ENCODE data around the gene MTMR2.
"Not testable (repeated sequence)": the region's sequence is repeated elsewhere in the genome, so short reads cannot be mapped to it uniquely, and the experiment has no call there.

Gene MTMR2

GRCh38 chr11:95816037-95816436, 107.9 kb downstream of the MTMR2 start:
- DNase-seq (ENCODE audit: low read depth in 3 of 3) = no peak

DNA sequence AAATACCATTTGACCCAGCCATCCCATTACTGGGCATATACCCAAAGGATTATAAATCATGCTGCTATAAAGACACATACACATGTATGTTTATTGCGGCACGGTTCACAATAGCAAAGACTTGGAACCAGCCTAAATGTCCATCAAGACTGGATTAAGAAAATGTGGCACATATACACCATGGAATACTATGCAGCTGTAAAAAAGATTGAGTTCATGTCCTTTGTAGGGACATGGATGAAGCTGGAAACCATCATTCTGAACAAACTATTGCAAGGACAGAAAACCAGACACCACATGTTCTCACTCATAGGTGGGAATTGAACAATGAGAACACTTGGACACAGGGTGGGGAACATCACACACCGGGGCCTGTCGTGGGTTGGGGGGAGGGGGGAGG, 112.9 kb downstream of the MTMR2 start:
- not testable (repeated sequence) for DNase-seq (ENCODE audit: low read depth in 3 of 3)

DNA sequence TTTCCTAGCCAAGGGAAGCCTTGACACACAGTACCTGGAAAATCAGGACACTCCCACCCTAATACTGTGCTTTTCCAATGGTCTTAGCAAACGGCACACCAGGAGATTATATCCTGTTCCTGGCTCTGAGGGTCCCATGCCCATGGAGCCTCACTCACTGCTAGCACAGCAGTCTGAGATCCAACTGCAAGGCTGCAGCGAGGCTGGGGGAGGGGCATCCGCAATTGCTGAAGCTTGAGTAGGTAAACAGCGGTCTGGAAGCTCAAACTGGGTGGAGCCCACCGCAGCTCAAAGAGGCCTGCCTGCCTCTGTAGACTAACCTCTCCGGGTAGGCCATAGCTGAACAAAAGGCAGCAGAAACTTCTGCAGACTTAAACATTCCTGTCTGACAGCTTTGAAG, 117.4 kb downstream of the MTMR2 start:
- not testable (repeated sequence) for DNase-seq (ENCODE audit: low read depth in 3 of 3)

DNA sequence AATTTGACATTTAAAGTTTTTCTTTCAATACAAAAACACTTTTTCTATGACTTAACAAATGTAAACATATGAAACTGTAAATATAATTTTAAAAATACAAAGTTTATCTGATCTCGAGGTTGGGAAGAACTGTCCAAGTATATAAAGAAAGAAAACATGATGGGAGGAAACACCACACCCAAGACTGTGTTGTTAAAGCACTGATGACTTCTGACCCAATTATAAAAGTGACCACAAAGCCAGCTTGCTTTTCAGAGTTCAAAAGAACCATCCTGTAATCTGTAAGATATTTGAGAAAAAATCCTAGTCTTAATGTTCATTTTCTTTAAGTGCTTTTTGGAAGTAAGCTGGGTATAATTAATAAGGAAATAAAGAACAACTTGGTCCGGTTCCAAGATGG, 118.0 kb downstream of the MTMR2 start:
- DNase-seq (ENCODE audit: low read depth in 3 of 3) = no peak

DNA sequence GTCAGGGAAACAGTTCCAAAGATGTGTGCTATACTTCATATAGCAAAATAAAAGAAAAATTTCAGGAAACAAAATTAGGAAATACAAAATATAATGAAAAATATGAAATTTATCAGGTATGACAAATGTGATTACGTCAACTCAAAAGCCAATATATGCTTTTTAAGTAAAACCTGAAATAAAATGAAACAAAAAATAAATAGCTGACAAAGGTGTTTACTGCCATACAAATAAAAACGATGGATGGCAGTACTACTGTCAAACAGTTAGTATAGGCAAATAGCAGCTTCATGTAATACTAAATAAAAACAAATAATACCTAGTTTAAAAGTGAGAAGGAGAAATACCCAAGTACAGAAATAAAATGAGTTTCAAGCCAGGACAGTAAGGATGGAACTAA, 119.9 kb downstream of the MTMR2 start:
- no peak for DNase-seq (ENCODE audit: low read depth in 3 of 3)

DNA sequence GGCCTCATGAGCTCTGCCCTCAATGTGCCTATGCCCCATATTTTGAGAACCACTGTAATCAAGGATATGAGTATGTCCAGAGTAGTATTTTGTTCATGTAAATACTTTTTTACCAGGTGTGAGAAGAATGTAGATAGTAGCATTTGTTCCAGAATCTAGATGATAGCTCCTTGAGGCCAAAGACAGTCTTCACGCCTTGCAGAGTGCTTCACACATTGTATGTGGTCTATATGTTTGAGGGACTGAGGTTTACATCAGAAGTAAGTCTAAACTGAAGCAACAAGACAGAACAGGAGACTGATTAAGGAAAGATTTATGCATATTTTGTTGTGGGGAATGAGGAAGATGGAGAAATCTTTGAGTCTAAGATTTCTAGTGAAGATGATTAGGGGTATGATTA, 121.1 kb downstream of the MTMR2 start:
- no peak for DNase-seq (ENCODE audit: low read depth in 3 of 3)

GRCh38 chr11:95800438-95800837, 123.5 kb downstream of the MTMR2 start:
- DNase-seq (ENCODE audit: low read depth in 3 of 3) = no peak

DNA sequence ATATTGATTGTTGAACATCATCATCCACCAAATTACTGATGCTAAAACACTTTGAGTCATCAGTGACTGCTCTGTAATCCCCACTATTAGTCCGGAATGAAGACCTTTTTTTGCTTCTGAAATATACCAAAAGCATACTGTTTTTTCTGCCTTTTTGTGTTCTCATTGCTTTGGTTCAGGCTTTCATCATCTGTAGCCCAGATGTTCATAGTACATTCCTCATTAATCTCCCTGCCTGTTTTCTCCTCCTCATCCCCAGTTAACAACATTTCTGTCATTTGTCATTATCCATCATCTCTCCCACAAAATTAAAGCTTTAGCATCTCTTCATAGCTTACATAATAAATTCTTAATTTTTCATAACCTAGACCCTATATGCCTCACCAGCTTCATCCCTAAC, 124.4 kb downstream of the MTMR2 start:
- no peak for DNase-seq (ENCODE audit: low read depth in 3 of 3)

DNA sequence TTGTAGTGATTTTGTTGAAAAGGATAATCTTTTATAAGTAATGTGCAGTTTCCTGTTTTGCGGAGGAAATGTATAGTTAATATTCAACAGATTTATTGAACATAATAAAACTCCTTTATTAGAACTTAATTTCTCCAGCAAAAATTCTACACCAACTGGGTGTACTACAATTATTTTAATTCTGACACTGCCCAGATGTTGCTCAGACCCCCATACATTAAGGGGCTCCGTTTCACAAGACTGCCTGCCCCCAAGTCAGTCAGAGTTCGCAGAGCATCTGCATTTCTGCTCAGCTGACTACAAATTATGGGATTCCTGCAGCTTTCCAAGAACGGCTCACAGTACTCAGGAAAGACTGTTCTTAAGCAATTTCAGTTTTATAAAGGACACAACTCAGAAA, 127.4 kb downstream of the MTMR2 start:
- no peak for DNase-seq (ENCODE audit: low read depth in 3 of 3)

GRCh38 chr11:95795627-95796295, 128.1 kb downstream of the MTMR2 start:
- DNase-seq (ENCODE audit: low read depth in 3 of 3) = no peak

DNA sequence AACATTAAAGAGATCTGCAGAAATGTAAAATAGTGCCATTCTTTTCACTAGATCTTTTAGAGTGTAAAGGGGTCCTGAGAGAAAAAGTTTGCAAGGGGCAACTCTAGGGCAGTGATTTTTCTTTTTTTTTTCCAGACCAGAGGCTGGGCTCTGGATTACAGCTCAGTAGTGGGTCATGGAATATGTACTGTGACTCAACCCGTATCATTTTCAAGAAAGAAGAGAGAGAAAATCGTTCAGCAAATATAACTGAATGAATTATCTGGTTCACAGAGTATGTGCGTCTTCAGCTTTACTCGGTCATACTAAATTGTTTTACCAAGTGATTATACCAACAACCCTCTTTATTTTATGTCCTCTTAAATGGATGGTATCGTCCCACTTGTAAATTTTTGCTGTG, 129.8 kb downstream of the MTMR2 start:
- DNase-seq (ENCODE audit: low read depth in 3 of 3) = no peak

DNA sequence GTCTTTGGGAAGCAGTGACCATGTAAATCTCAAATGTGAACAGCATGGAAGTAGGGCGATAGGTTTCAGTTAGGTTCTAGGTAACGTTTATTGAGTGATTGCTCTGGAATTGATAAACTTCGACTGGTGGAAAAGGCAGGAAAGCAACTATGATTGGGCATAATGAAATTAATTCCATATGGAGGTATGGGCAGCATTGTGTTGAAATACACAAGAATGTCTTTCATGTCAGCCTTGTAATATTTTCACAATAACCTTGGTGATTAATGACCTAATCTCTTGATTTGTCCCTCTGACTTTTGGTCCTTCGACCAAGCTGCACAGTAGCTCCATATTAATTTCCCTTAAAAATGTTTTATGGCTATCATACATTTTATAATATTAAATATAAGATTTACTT, 130.8 kb downstream of the MTMR2 start:
- no peak for DNase-seq (ENCODE audit: low read depth in 3 of 3)

GRCh38 chr11:95792700-95793099, 131.2 kb downstream of the MTMR2 start:
- no peak for DNase-seq (ENCODE audit: low read depth in 3 of 3)

DNA sequence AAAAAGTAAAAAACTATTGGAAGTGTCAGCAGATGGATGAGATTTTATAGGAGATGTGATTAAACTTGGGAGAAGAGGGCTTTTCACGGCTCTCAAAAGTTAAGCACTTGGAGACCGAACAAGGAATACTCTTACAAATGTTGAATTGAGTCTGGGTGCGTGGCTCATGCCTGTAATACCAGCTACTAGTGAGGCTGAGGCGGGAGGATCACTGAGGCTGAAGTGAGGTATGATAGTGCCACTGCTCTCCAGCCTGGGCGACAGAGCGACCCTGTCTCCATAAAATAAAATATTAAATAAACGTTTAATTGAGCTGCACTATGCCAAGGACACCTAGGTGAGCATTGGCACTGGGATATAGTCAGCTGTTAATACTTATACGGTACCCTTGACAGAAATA, 131.7 kb downstream of the MTMR2 start:
- DNase-seq (ENCODE audit: low read depth in 3 of 3) = no peak

- DNase-seq (ENCODE audit: low read depth in 3 of 3) = no peak
Measured at GRCh38 chr11:95791709-95792033, 132.2 kb downstream of the MTMR2 start.

- peak; percentile 8 to 22 (median 11) for DNase-seq (ENCODE audit: low read depth in 3 of 3)
Measured at GRCh38 chr11:95790933-95791708, 132.8 kb downstream of the MTMR2 start.

DNA sequence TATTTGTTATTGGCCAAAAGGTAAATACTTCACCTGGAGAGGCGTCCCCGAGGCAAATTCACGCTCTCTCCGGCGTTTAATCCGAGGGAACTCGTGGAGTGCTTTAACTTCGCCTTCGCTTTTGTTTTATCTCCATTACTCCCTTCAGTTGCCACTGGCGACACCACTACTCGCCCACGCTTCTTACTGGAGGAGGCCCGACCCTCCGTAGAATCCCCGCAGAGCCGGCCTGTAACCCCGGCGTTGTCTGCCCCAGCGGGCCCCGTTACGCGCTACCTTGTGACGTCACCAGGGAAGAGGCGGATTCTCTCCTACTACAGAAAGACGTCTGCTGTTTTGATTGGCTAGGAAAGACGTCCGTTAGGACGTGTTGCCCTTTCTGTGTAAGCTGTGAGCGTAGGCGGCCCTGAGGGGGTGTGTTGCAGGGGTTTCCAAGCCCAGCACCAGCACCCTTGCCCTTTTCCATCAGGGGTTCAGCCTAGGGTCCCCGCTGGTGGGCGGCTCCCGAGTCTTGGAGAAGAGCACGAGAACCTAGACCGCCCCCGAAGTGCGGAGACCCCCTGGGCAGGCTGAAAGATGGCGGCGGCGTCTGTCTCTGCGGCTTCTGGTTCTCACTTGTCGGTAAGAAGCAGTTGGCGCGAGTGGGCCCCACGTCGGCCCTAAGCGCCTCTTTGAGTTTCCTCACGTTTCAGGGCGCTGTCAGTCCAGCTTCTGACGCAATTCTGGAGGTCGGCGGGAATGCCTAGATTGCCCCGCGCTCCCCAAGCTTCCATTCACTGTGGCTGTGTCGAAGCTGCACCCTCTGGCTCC, 133.6 kb downstream of the MTMR2 start, which contains the start of gene CEP57:
Gene CEP57 (plus strand): TSS at position 376 of the 810 bp plus-strand sequence. CDS start 201 bp downstream, at position 577.
- peak; percentile 82 to 94 (median 93) for DNase-seq (ENCODE audit: low read depth in 3 of 3)

DNA sequence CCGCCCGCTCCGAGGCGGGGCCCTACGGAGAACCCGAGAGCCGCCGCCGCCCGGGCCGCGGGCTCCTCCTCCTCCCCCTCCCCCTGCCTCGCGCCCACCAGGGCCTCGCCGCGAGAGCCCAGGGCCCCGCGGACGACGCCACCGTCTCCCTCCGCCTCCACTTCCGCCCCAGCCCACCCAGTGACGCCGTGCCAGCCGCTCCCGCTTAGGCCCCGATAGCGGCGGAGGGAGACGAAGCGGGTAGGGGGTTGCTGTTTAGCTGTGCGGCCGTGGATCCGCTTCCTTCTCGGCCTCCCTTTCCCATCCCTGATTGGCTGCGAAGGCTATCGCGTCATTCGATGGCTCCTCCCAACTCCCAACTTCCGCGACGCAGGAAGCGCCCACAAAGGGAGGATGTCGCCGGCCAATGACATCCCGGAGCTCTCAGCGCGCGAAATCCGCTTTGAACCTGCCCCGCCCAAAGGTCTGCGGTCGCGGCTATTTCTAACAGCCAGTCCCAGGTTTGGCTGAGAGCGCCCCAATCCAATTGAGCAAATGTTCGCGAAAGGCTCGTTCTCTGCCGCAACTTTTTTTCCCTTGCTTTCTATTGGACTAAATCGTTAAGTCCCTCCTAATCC, 134.3 kb downstream of the MTMR2 start, which contains the start of gene FAM76B:
Gene FAM76B (minus strand): TSS at position 277 of the 617 bp plus-strand sequence. CDS start 304 bp downstream, outside the sequence.
- DNase-seq (ENCODE audit: low read depth in 3 of 3) = peak; percentile 79 to 92 (median 89)

GRCh38 chr11:95788921-95789505, 134.9 kb downstream of the MTMR2 start:
- DNase-seq (ENCODE audit: low read depth in 3 of 3) = peak in 1 of 3 experiments; percentile 4

All from stimulated activated CD4-positive, alpha-beta T cell treated with anti-CD3 and anti-CD28 coated beads, TNF-alpha, amount 100 ng/mL, for 4 hours (primary cell).